ENCODE data around the gene MS4A4E.
"Not testable (repeated sequence)": the region's sequence is repeated elsewhere in the genome, so short reads cannot be mapped to it uniquely, and the experiment has no call there.

Gene MS4A4E

GRCh38 chr11:60242740-60243239, at the start of gene MS4A4E:
Gene MS4A4E (minus strand): TSS chr11:60243137. CDS start chr11:60230055, 13,082 bp downstream.
- no peak for DNase-seq

GRCh38 chr11:60292145-60292544, 49.2 kb upstream of the MS4A4E start:
- no peak for DNase-seq

- no peak for DNase-seq
Observed at GRCh38 chr11:60288531-60288930, 45.6 kb upstream of the MS4A4E start.

- DNase-seq = not testable (repeated sequence)
Observed at GRCh38 chr11:60285411-60286126, 42.6 kb upstream of the MS4A4E start.

- DNase-seq = no peak
Observed at GRCh38 chr11:60282286-60282685, 39.3 kb upstream of the MS4A4E start.

- no peak for DNase-seq
Observed at GRCh38 chr11:60281485-60281884, 38.5 kb upstream of the MS4A4E start.

GRCh38 chr11:60280412-60280811, 37.5 kb upstream of the MS4A4E start, which contains the start of gene MS4A4A:
Gene MS4A4A (plus strand): TSS chr11:60280666. CDS start chr11:60280676, 10 bp downstream.
- no peak for DNase-seq

- no peak for DNase-seq
Observed at GRCh38 chr11:60274416-60274815, 31.5 kb upstream of the MS4A4E start.

GRCh38 chr11:60265373-60266214, 22.7 kb upstream of the MS4A4E start:
- no peak for DNase-seq

- no peak for DNase-seq
Observed at GRCh38 chr11:60264644-60265043, 21.7 kb upstream of the MS4A4E start.

GRCh38 chr11:60263402-60263801, 20.5 kb upstream of the MS4A4E start:
- DNase-seq = no peak

- DNase-seq = no peak
Observed at GRCh38 chr11:60261014-60261413, 18.1 kb upstream of the MS4A4E start.

- DNase-seq = no peak
Observed at GRCh38 chr11:60257956-60258722, 15.2 kb upstream of the MS4A4E start.

GRCh38 chr11:60252213-60253108, 9.5 kb upstream of the MS4A4E start:
- no peak for DNase-seq

- DNase-seq = no peak
Observed at GRCh38 chr11:60251485-60252212, 8.7 kb upstream of the MS4A4E start.

- no peak for DNase-seq
Observed at GRCh38 chr11:60241786-60242185, 1.2 kb downstream of the MS4A4E start.

- no peak for DNase-seq
Observed at GRCh38 chr11:60240662-60241061, 2.3 kb downstream of the MS4A4E start.

GRCh38 chr11:60235321-60235720, 7.6 kb downstream of the MS4A4E start:
- no peak for DNase-seq

- no peak for DNase-seq
Observed at GRCh38 chr11:60230681-60231080, 12.3 kb downstream of the MS4A4E start.

- DNase-seq = no peak
Observed at GRCh38 chr11:60222141-60222540, 20.8 kb downstream of the MS4A4E start.

GRCh38 chr11:60221692-60222091, 21.2 kb downstream of the MS4A4E start:
- no peak for DNase-seq

Measured in activated CD4-positive, alpha-beta T cell treated with anti-CD3 and anti-CD28 coated beads, Interleukin-2, amount 50 U/mL, for 1 hour (primary cell).